ENCODE data around the gene UTY. TPM values are rescaled to one million over a fixed set of nuclear protein-coding genes. Genes with fewer than 3 reads are reported as not detected.

UTY gene
- total and polyA plus RNA-seq, 2 donors (not counting 3 experiments of a cell fraction or from before 2014, with no cell fraction given) = 4.8 to 17.9 TPM

- Histone ChIP-seq H2AFZ (ENCODE audit: low read depth, low read length) (no peak overlapping the region), H3K4me3 (replicated peaks in 1 of 3; ENCODE audit: insufficient read depth in 1 of 3, low read depth in 1 of 3, low read length in 3 of 3) (no peak overlapping the region), H3K27ac (ENCODE audit: insufficient read depth, low read depth, low read length) (no peak overlapping the region), H3K4me2 (ENCODE audit: insufficient read depth, low read length) (no peak overlapping the region), H4K20me1 (replicated peaks; ENCODE audit: control insufficient read depth, extremely low read depth, insufficient read depth, low read length) (peaks cover 2% of the 10 kb centered on the region), H3K79me2 (ENCODE audit: control insufficient read depth, insufficient read depth, low read length) (peaks cover 64% of the 10 kb centered on the region), H3K27me3 (ENCODE audit: control insufficient read depth in 2 of 2, insufficient read depth in 2 of 2, low read length in 2 of 2) (no peaks in the 10 kb centered on the region), H3K9ac (replicated peaks; ENCODE audit: extremely low read depth, insufficient read depth, low read length) (peak overlapping the region; percentile 4), H3K9me3 (replicated peaks; ENCODE audit: control insufficient read depth, insufficient read depth, low read length) (no peaks in the 10 kb centered on the region), H3K36me3 (ENCODE audit: control insufficient read depth in 2 of 2, extremely low read depth in 1 of 2, insufficient read depth in 2 of 2, low read length in 2 of 2) (no peaks in the 10 kb centered on the region), H3K4me1 (ENCODE audit: control insufficient read depth, extremely low read depth, insufficient read depth, low read length) (peaks cover 6% of the 10 kb centered on the region), H3K9me1 (replicated peaks; ENCODE audit: control insufficient read depth, extremely low read depth, insufficient read depth, low read length) (no peaks in the 10 kb centered on the region)
- dilution Hi-C loops (cut with MboI; ENCODE audit: extremely low pct_ligation_motif_present, low sequenced_read_pairs) (no loop called here), intact Hi-C loops (cut with micrococcal nuclease) (no loop called here)
- ChIA-PET POLR2A (no interaction called here), CTCF (interaction anchor here (0.8 to 1.1 kb wide), 4 partner anchors 15 to 80 kb away, joined by 3 to 4 read pairs (median 3); no protein-coding TSS in a partner anchor)
- TF ChIP-seq GATA2 (IDR thresholded peaks at IDR 0.05; ENCODE audit: insufficient read depth, insufficient read length, low read depth, low read length) (no peak), POLR2A (IDR thresholded peaks at IDR 0.05; ENCODE audit: low read depth, low read length) (no peak), CTCF (IDR thresholded peaks at IDR 0.05; ENCODE audit: extremely low read depth in 1 of 2, insufficient read depth in 1 of 2, low read depth in 1 of 2, low read length in 2 of 2) (no peak), MAX (IDR thresholded peaks at IDR 0.05; ENCODE audit: insufficient read depth, insufficient read length) (no peak), JUN (IDR thresholded peaks at IDR 0.05; ENCODE audit: borderline replicate concordance, insufficient read depth, insufficient read length, low read depth) (no peak), FOS (IDR thresholded peaks at IDR 0.05; ENCODE audit: borderline replicate concordance, insufficient read depth, low read length) (no peak), POLR2AphosphoS5 (IDR thresholded peaks at IDR 0.05; ENCODE audit: insufficient read depth, low read depth, low read length) (no peak), EZH2 (IDR thresholded peaks at IDR 0.05; ENCODE audit: borderline replicate concordance, low read depth, low read length, severe bottlenecking) (no peak), MYC (IDR thresholded peaks at IDR 0.05; ENCODE audit: low read depth, low read length) (no peak)
- FAIRE-seq (peak; percentile 91), DNase-seq (ENCODE audit: low read depth, low spot score) (peak; percentile 86)
- BruUV-seq (replicated peaks) = no TSS peak
These were observed 56.5 kb downstream of the UTY start for GRCh38 chrY:13423281-13423732.
